ENCODE measurements around the gene SMIM21.

SMIM21 gene

DNA sequence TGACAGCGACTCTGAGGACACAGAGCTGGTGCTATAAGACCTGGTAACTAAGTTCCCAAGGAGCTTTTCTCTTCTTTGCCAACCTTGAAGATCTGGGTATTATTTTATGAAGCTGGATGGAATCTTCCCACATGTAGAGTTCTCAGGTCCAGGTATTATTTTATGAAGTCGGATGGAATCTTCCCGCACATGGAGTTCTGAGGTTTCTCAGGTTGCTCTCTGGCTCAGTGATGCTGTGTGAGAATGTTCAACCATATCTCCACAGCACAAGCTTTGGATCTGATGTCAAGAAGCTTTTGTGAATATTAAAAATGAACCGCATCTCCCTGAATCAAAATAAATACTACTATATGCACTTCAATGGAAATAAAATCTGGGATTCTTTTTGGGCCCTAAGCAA is at the start of gene SMIM21:
Gene SMIM21, minus strand, starts transcription at position 101 of the 400 bp plus-strand sequence. CDS start 140 bp downstream, outside the sequence.
- no peak for DNase-seq
- no peak for TF ChIP-seq GATA1 (IDR thresholded peaks at IDR 0.05; ENCODE audit: low read depth, low read length)
- TF ChIP-seq POLR2A (IDR thresholded peaks at IDR 0.05; ENCODE audit: low read length), result no peak

DNA sequence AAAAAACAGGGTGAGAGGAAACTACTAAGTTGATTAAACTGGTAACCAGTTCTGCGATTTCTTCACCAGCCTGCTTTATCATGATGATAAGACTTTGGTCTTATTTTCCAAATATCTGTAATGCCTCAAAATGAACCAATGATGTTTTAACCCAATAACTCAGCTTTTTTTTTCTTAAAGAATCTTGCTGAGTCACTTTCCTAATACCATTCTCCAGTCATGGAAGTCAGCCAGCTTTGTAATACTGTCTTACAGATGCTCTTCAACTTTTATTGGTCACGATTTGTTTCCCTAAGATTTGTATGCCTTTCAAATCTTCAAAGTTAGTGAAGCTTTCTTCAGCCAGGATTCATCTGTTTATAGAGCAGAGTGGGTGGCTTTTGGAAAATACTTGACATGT is 47.7 kb upstream of the SMIM21 start:
- TF ChIP-seq GATA1 (IDR thresholded peaks at IDR 0.05; ENCODE audit: low read depth, low read length), result no peak
- no peak for TF ChIP-seq POLR2A (IDR thresholded peaks at IDR 0.05; ENCODE audit: low read length)
- DNase-seq, result no peak

DNA sequence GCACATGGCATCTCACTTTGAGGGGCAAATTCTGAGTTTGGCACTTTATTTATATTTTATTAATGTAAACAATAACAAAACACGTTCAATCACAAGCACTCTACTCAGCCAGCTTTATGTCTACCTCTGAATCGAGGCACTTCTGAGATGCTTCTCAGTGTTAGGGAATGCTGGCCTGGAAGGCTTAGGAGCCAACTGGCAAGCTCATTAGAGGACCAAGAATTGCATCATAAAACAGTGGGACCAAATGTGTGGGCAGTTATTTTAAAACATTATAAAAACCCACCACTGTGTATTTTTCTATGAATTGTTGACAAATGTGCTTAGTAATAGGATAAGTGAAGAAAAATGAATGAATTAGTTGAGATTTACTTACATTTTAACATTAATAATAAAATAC is 46.8 kb upstream of the SMIM21 start:
- DNase-seq, result no peak
- TF ChIP-seq POLR2A (IDR thresholded peaks at IDR 0.05; ENCODE audit: low read length) (no peak), GATA1 (IDR thresholded peaks at IDR 0.05; ENCODE audit: low read depth, low read length) (no peak)

DNA sequence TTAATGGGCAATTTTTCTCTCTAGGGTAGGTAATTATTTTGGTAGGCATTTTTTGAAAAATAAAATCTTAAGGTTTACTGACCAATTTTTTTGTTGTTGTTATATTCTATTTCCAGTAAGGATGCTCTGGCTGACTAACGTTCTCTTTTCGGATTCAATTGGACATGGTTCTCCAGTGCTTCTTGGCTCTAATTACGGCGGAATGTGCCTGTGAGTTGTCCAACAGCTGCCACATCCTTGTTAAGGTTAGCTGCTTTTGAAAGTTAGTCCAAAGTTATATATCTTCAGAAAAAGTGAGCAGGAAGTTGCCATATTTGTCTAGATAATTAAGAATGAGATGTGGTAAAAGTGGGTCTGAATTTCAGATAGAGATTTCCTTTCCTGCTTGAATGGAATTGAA is 45.8 kb upstream of the SMIM21 start:
- DNase-seq, result no peak
- TF ChIP-seq POLR2A (IDR thresholded peaks at IDR 0.05; ENCODE audit: low read length) (no peak), GATA1 (IDR thresholded peaks at IDR 0.05; ENCODE audit: low read depth, low read length) (no peak)

DNA sequence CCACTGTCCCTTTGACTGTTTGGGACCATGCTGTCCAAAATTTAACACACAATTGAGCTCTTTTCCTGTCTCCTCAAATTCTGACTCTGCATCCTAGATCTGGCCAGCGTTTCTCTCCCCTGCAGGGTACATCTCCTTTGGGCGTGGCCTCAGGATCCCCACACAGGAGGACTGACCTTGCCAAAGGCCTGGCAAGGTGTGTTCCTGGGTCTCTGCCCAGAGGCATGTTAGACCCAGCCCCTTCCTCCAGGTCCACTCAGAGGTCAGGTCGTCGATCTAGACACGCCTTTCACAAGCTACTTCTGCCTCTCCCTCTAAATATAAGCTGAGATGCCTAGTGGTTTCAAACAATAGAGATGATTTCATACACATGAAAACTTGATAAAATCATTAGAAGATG is 45.4 kb upstream of the SMIM21 start:
- no peak for DNase-seq
- no peak for TF ChIP-seq POLR2A (IDR thresholded peaks at IDR 0.05; ENCODE audit: low read length)
- TF ChIP-seq GATA1 (IDR thresholded peaks at IDR 0.05; ENCODE audit: low read depth, low read length), result no peak

DNA sequence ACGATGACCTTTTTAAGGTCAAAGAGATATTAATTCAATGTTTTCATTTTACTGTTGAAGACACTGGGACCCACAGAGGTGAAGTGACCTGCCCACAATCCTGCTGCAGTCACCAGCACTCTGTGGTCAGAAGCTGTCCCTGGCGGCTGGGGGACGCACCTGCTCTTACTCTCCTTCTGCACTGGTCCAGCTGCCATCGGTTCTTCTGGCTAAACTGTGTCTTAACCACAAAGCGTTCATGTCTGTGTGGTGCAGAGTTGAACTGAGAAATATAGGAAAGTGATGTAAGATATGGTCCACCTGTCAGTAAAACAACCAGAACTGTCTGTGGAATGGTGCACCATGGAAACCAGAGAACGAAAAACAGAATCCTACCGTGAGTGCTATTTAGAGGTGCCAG is 44.9 kb upstream of the SMIM21 start:
- TF ChIP-seq GATA1 (IDR thresholded peaks at IDR 0.05; ENCODE audit: low read depth, low read length) (no peak), POLR2A (IDR thresholded peaks at IDR 0.05; ENCODE audit: low read length) (no peak)
- DNase-seq, result no peak

DNA sequence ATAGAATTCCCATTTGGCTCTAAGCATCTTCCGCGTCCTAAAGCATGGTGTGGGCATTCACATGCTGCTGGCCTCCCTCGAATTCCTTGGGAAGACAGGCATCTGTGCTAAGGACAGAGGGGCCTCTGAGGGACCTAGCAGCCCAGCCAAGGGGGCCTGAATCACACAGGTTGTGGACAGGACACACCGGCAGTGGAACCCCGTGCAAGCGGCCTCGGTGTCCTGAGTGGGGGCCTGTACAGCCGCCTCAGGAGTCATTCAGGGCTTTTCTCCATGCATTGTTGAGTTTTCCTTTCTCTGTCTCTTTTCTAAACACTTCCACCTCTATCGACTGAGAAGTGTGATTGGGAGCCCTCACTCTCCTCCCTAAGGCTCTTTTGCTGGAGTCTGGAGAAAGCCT is 44.3 kb upstream of the SMIM21 start:
- TF ChIP-seq POLR2A (IDR thresholded peaks at IDR 0.05; ENCODE audit: low read length), result no peak
- no peak for TF ChIP-seq GATA1 (IDR thresholded peaks at IDR 0.05; ENCODE audit: low read depth, low read length)
- DNase-seq, result no peak

DNA sequence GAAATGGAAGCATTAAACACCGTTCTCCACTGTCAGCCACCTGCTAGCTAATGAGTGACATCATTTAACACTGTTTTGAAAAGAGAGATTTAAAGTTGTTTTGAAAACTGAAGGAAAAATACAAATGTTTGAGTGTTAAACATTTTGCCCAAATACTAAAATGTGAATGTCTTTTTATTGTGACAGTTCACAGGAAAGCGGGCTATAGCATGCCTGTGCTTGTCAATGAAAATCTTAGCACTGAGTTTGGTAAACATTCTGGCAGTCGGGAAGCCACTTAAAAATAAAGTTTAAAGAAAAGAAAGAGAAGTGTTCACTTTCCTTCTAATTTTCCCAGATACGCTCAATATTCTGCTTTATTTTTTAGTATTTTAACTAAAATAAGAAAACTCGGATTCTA is 40.3 kb upstream of the SMIM21 start:
- DNase-seq, result no peak
- no peak for TF ChIP-seq POLR2A (IDR thresholded peaks at IDR 0.05; ENCODE audit: low read length)
- TF ChIP-seq GATA1 (IDR thresholded peaks at IDR 0.05; ENCODE audit: low read depth, low read length), result no peak

DNA sequence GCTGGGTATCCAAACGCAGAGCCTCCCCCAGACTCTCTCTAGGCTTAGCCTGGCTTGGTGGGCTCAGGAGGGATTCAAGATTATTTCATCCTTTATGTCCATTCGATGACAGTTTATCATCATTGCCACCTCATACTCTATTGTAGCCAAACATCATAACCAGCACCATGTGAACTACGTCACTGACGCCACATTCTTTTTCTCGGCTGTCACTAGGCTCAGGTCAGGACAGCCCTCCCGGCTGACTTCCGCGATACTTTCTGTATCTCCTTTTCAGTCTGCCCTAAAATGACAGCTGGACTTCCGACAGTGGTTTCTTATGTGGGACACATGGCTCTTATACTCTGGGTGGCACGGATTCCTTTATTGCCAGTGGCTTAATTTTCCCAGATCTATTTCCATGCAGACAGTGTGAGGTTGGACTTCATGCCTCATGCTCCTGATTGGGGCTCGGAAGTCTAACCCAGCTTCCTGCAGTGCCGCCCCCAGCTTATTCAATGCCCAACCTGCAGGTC is 39.8 kb upstream of the SMIM21 start:
- DNase-seq, result no peak
- no peak for TF ChIP-seq GATA1 (IDR thresholded peaks at IDR 0.05; ENCODE audit: low read depth, low read length)
- TF ChIP-seq POLR2A (IDR thresholded peaks at IDR 0.05; ENCODE audit: low read length), result no peak

DNA sequence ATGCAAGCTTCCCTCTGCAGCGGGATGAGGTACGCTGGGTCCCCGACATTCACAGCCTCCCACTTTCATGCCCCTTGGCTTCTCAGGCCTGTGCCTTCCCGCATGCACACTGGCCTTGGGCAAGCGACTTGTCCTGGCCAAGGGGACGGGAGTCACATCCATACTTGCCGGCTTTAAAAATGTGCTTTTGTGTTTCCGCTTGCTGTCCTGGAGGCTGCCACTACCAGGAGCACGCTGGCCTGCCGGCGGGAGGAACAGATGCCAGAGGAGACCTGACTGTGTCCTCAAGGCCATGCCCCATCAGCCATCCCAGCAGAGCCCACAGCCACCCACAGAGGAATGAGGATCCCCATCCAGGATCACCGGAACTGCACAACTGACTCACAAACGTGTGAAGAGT is 36.9 kb upstream of the SMIM21 start:
- no peak for DNase-seq
- TF ChIP-seq GATA1 (IDR thresholded peaks at IDR 0.05; ENCODE audit: low read depth, low read length) (no peak), POLR2A (IDR thresholded peaks at IDR 0.05; ENCODE audit: low read length) (no peak)

DNA sequence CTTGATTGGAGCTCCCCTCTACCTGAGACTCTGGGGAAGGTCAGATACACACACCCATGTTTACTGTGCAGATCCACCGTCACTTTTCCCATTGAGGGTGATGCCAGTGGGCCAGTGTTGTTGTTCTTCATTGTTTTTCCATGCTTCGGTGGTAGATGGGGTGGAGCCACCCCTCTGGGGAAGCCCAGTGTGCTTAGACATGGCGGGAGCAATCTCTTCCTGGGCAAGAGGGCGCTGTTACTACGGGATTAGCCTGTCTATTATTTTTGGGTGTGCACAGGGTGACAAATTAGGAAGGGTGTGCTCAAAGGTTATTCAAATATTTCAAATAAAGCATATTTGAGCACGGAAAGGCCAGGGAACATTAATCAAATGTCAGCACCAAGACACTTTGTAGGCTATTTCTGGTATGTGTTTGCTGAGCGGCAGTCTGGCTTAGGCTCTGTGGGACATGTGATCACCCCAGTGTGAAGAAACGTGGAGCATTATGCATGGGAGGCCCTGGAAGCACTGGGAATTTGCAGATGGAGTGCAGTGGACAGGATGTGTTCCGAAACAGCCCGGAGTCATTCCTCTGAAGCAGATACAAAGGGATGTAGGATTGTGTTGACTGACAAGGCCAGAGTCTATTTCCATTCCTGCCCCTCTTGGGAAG is 34.8 kb upstream of the SMIM21 start:
- TF ChIP-seq POLR2A (IDR thresholded peaks at IDR 0.05; ENCODE audit: low read length), result no peak
- TF ChIP-seq GATA1 (IDR thresholded peaks at IDR 0.05; ENCODE audit: low read depth, low read length), result no peak
- no peak for DNase-seq

DNA sequence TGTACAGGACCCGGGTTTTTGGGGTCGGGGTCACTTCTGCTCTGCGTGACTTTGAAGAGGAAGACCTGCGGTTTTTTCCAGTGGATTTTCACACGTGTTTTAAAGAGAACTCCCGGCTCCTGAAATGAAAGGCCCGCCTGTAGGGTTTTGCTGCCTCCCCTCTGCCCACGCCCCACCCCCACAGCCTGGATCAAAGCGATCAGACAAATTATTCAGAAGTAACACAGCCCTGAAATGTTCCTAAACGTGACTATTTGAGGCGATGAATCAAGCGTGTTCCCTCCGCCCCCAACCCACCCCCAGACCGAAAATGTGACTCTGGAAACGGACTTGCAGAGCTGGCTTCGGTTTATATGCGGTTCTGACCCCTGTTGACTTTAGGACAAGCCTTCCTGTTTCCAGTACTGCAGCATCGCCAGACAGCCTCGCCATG is 28.7 kb upstream of the SMIM21 start:
- no peak for DNase-seq
- TF ChIP-seq POLR2A (IDR thresholded peaks at IDR 0.05; ENCODE audit: low read length), result no peak
- TF ChIP-seq GATA1 (IDR thresholded peaks at IDR 0.05; ENCODE audit: low read depth, low read length), result no peak

DNA sequence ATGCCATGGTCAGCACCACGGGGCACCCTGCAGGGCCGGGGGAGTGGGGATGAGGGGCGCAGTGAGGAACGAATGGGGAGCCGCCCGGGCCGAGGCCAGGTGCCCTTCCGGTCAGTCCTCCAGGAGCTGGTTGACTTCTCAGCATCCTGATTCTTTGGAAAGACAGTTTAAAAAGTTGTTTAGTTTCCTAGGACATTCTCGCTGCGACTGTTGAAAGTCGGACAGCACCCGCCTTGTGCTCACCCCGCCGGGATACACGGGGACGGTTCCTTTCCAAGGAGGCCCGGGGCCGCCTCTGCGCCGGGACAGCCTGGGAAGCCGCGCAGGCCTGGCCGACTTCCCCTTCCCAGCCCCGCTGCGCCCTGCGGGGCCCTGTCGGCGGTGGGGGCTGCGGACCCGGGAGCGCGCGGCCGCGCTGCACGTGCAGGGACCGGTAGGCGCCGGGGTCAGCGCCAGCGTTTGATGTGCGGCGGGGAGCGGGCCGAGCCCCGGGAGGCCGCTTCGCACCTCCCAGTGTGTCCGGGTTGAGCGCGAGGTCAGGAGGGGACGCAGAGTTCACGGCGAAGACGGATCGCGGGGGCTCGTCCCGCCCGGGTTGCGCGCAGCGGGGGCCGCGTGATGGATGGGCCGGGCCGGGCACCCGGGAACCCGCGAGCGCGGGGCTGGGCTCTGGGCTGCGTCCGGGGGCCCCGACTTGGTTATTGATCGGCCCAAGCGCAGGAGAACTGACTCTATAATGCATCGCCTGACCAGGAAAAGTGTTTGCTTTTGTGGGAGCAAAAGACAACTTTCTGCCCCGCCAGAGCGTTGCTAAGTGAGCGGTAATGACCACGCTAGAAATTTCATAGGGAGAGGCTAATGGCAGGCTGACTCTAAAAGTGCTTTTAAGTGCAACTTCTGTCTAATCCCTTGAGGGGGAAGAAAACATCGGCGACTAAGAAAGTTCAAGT is 28.0 kb upstream of the SMIM21 start:
- no peak for DNase-seq
- TF ChIP-seq POLR2A (IDR thresholded peaks at IDR 0.05; ENCODE audit: low read length), result no peak
- no peak for TF ChIP-seq GATA1 (IDR thresholded peaks at IDR 0.05; ENCODE audit: low read depth, low read length)

DNA sequence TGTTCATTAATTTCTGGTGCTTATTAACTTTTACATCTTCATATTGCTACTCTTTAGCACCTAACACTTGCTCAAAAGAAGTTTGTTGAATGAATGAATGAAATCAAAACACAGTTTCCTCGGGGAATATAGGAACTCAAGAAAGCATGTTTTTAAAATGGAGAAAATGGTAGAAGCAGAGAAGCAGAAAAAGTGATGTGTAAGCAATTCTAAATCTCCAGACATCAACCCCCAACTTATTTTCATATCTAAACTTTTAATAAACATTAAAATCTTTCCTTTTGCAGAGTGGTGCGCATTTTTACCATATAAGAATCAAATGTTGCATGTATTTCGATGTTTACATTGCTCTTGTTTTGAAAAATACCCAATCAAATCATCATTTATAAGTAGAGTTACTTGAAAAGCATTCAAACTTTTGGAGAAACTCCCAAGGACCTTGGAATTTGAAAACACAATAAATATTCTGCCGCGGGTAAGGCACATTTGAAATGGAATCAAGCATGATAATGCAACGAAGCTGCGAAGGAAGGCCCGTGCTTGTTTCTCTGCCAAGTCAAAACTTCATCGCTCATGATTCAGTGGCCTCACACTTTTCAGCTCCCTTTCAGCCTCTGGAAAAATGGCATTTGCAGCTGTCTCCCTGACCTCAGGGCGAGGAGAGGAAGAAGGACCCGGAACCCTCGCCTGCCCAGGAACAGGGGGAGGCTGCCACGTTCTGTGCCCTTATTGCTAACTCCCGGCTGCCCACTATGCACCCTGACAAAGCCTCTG is 26.7 kb upstream of the SMIM21 start:
- no peak for DNase-seq
- TF ChIP-seq GATA1 (IDR thresholded peaks at IDR 0.05; ENCODE audit: low read depth, low read length) (no peak), POLR2A (IDR thresholded peaks at IDR 0.05; ENCODE audit: low read length) (no peak)

All from erythroblast (primary cell).